ENCODE measurements around the gene DOP1B.

GRCh38 chr21:36171741-36172331, 15.2 kb downstream of the DOP1B start:
- TF ChIP-seq CTCF (IDR thresholded peaks at IDR 0.05) (no peak), POLR2A (IDR thresholded peaks at IDR 0.05) (no peak), POLR2AphosphoS5 (IDR thresholded peaks at IDR 0.05; ENCODE audit: insufficient read depth in 1 of 2, low read depth in 1 of 2) (no peak)
